HG02884 (cell line): ENCODE measurements around the gene UMAD1.

Source experiments
- ATAC-seq: cut with Tn5 transposase; IDR thresholded peaks from one replicate; pipeline ENCODE4 v1.9.1; 2021; ENCODE audit warnings: mild to moderate bottlenecking, moderate library complexity; ENCODE audit not compliant: unreplicated experiment

Gene UMAD1

DNA sequence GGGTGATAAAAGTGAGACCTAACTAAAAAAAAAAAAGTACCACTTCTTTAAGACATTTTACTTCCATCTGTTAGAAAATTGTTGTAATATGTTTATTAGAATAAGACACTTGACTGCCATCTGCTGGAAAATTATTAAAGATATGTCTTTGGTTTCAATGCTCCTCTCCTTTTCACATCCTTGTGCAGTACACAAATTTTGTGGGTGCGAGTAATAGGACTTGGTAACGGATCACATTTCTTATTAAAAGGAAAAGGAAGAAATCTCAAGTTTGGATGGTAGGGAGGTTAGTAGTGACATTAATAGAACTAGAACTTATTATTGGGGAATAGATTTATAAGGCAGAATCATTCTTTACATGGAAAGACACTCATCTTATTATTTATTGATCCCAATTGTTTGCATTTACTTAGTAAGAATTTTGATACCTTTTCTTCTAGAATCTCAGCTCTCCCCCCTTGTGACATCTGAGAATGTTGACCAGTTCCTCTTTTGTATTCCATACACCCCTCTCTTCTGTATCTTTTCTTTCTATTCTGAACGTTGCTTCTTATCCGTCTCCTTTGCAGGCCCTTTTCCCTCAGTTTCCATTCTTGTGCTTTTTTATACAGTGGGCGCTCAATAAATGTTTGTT, 120.9 kb downstream of the UMAD1 start:
- ATAC-seq: no peak

DNA sequence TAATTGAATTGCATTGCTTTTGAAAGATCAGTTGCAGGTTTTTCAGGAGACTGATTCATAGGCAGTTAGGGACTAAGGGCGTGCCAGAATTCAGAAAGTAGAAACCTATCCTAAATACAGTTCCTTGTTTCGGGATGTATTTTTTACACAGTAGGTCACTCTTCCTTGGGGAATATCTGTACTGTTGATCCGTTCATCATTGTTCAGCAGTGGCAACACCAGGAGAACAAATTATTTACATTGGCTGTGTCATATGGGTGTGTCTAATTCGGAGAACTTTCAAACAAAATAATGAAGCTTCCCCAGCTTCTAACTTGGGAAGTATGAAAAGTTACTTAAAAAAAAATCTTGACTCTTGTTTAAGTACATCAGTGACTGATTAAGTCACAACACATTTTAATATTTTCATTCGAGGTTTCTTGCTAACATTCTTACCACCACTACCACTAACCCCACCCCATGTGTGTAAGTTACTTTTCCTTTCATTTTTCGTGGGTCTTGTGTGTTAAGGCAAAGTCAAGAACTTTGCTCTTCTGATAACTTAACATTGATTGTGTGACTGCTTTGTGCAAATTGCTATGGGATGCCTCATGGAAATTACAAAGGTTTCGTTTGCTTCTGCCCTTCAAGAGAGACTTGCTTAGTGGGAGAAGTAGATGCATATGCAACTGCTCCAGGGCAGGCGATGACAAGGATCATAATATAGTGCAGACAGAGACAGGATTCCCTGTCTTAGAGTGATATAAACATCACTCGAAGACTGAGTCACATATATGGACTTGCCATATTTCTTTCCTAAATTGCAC, 121.6 kb downstream of the UMAD1 start:
- ATAC-seq: peak; percentile 48

DNA sequence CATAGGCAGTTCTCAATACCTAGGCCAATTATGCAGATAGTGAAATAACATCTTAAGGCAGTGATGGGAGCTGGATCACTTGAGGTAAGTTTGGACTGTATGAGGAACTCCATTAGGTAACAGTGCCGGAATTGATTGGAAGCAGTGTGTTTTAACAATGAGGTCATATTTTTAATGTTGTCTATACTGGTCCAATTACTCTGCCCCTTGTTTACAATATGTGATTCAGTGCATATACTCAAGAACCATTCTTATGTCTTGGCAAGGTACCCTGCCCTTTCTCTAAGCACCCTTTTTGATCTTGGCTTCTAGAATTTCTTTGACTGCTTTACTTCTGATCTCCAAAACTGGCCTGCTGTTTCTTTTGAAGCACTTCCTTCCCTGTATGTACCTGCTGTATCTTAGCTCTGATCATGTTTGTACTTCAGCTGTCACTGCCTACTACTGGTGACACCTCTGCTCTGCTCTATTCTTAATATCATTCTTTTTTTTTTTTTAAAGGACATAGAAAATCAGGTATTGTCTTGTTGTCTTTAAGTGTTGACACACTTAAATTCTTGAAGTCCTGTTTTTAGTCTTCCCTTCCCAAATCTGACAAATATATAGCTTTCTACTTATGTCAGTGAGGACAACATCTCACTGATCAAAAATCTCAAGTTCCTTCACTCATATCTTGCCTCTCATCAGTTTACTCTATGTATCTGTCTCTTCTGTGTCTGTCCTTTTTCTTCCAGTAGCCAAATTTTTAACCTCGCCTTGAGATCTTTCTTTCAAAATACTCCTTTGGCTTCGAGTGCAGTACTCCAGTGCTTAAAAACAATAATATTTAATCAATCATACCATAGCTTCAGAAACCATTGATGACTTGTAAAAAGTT, 124.2 kb downstream of the UMAD1 start:
- no peak for ATAC-seq

DNA sequence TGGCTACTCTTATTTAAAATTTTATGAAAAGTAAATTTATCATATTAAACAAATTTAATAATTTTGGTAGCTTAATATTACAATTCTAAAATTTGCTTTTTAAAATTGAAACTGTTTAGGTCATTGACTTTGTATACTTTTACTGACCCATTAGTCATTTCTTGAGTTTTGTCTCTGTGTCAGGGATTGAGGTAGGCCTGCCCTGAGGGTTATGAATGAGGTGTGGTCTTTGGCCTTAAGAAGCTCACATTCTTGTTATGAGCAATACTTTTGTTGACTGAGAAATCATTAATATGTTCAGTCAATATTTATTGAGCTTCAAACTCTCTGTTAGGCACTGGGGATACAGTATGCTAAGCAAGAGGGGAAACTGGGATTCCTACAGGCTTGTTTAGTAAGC, 124.9 kb downstream of the UMAD1 start:
- ATAC-seq: peak; percentile 66

DNA sequence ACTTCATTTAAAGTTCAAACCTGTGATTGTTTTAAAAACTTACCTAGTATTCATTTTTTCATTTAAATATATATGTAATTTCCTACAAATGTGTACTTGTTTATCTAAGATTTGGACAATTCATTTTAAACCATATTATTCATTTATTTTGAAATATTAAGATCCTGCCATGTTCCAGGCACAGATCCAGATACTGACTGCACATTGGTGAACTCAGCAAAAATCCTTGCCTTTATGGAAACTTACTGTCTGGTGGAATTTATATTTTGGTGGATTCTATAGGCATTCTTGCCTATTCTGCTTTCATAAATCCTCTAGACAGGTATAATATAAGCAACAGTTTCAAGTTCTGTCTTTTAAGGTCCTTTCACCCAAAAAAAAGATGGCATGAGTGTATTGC, 126.1 kb downstream of the UMAD1 start:
- ATAC-seq: no peak

DNA sequence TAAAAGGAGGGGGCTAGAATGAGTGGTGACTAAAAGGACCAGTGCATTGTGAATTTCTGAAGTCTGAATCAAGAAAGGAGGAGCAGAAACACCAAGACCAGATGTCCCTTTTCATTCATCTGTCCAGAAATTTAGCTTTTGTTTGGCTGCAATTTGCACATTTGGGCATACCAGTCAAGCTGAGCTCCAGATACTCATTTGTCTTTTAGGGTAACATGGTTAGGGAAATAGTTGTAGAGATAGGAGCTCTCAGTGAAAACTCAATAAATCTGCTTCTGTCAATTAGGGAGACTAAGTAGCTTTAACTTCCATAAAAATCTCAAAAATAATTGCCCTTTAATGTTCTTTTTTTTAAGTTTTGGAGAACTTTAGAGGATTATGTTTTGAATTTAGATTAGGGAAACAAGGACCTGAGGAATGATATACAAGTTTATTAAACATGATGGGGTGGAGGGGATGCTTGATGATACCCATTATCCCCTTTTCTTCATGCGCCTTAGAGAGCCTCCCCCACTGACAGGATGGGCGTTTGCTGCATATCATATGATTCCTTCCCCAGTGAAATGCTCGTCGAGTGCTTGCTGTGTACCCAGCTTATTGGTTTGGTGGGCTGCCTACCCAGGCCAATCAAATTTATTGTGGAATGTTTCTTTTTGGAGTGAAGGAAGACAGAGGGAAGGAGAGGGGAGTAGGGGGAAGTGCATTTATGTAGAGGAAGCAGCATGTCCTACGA, 128.6 kb downstream of the UMAD1 start:
- ATAC-seq: no peak

DNA sequence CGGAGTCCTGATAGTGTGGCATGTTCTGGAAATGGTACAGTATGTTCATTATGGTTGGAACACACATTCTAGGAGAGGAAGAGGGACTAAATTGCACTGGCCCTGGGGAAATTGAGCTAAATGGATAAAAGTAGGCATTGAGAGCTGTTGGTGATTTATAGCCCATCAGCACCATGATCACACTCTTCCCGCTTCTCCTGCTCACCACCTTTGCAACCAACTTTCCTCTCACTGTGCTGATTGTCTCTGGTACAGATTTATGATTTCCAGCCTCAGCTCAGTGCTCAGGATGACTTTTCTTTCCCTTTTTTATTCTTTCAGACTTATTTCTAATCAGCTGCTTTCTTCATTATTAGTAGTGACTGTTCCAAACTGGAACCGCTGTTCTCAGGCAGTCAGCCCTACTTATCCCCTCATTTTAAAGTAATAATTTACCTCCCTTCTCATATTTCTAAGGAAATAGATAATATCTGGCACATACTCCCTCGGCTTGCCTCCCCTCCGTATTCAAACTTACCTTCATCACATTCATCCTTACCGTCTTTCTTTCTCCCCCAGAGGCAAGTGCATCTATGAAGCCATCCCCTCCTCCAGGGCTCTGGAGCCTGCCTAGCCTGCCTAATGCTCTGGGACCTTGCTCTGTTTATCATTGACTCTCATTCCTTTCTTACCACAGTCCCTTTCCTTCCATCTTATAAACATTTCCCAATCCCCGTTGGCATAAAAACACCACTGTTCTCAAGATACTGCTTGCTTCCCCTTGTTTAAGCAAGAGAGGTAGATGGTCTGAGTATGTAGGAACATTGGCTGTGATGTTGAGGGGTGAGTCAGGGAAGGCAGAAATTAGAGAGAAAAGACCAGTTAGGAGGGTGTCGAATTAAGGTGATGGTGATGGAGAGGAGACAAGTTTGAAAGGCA, 129.4 kb downstream of the UMAD1 start:
- ATAC-seq: no peak

DNA sequence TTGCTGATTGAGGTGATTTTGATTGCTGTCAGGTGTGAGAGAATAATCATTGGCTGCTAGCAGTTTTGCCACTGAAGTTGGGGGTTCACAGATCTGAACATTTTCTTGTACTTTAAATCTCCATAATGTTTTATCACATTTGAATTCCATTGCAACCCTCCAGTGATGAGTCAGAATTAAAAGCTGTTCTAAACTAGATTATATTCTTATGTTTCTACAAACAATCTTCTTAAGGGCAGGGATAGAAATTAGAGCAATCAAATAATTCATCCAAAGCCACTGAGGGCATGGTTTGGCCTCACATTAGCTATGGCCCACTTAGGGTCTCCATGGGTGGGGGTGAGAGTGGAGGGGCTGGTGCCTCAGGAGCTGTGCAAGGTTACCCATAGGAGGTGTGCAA, 130.9 kb downstream of the UMAD1 start:
- no peak for ATAC-seq

DNA sequence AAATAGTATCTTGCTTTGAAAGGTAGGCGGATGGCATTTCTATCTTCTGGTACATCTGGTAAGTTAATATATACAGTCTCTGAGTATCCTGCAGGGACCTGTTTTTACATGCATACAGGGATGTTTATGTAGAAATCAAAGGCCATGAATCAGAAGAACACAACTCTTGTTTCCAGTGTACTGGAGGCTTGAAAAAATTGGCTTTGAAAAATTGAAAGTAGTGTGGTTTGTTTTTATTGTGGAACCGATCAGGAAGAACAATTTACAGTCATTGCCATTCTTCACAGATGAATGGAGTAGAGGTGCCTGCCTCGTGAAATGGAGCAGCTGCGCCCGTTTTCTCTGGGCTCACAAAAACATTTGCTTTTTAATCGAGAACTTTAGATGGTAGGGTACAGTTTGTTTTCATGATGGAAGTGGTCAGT, 131.9 kb downstream of the UMAD1 start:
- ATAC-seq: peak; percentile 60

DNA sequence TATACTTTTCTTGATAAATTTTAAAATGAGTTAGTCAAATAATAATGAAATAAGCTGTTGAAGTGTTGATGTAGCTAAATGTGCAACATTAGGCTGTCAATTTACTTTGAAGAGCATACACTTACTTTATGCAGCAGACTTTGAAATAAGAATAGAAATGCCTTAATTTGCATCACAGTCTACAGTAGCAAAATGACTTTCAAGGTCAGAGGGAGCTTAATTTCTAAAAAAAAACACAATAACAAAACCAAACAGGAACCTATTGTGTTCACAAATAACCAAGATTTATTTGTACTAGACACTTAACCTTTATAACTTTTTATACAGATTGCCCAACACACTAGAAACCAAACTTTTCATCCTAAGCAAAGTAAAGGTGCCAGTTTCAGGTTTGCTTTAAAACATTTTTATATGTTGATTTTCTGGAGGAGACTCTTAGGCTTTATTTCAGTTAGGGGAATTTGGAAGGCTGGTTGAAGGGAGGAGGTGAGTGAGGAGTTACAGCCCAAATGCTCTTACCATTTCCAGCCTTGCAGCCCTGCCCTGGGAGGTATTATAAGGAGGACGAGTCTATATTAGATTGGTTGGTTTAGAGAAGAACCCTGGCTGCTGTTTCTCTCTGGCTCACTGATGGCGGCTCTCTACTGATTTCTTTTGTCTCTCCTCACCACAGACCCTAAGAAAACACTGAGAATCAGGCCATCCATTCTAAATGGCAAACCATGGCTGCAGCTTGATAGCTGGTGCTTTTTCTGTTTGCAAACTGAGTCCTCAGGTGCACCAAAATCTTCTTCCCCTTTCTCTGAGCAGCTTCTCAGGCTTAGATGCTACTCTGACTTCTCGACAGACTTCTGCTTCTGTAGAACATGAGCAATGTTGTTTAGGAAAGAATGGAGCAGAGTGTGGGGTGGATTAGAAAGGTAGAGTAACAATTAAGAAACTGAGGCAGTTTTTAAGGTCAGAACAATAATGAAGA, 133.1 kb downstream of the UMAD1 start:
- ATAC-seq: peak; percentile 61

DNA sequence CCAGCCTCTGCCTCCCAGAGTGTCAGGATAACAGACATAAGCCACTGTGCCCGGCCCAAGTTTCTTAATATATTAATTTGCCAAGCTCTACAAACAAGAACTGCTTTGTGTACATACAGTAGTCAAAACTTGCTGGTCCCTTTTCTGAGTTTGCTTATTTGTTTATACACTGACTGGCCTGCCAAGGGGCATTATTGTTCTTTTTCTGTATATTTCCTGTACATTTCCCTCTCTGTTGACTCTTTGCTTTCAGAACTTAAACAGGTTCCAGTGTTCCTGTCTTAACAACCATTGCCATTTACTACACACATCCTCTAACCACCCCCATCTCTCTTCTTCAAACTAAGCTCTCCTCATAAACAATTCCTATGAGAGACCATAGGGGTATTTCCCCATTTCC, 139.3 kb downstream of the UMAD1 start:
- no peak for ATAC-seq

DNA sequence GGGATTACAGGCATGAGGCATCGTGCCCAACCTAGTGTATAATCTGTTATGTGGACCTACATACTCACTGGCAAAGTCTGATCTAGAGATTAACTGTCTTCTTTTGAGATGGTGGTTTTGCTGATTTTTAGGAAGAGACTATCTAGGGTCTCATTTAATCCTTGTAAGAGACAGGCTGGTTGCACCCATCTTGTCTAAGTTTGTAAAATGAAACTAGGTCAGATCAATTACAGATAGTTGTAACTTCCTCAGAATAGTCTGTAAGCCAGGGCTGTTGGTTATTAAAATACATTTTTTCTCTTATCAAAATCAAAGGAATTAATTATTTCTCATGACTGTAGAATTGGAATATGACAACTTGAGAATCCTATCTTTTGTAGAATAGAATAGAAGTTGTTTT, 142.4 kb downstream of the UMAD1 start:
- no peak for ATAC-seq

DNA sequence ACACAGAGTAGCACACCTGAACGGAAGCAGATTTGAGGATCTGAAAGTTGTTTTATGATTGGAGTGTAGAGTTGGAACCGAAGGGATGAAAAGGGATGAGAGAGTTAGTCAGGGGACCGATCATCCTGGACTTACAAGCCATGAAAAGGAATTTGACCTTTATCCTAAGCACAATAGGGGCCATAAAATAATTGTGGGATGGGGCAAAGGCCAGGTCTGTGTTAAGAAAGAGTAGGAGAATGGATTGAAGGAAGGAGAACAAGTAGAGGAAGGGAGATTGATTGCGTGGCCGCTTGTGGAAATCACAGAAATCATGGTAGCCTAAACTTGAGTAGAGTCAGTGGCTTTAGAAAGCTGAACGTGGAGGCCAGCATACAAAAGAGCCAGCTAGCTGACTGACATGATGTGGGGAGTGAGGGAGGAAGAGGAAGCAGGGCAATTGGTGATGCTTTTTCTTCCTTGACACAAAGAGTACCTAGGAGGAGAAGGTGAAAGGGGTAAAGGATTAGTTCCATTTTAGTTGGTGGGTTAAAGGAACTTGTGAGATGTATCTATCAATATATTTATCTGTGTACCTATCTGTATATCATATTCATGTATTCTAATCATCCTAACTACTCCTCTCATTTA, 144.9 kb downstream of the UMAD1 start:
- no peak for ATAC-seq

DNA sequence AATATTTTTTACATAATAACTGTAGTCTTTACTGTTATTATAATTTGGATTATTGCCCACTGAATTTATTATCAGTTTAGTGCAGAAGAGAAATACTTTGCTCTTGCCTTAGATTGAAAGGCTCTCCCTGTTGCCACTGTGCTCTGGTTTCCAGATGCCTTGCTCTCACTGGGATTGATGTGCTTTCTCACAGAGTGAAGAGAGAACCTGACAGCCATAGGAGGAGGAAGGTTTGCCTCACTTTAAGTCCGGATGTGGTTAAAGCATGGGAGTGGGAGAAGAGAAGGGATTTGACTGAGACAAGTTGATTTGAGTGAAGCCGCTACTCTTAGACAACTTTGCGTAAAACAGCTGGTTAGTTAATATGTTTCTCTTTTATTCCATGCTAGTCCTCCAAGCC, 146.0 kb downstream of the UMAD1 start:
- ATAC-seq: no peak

DNA sequence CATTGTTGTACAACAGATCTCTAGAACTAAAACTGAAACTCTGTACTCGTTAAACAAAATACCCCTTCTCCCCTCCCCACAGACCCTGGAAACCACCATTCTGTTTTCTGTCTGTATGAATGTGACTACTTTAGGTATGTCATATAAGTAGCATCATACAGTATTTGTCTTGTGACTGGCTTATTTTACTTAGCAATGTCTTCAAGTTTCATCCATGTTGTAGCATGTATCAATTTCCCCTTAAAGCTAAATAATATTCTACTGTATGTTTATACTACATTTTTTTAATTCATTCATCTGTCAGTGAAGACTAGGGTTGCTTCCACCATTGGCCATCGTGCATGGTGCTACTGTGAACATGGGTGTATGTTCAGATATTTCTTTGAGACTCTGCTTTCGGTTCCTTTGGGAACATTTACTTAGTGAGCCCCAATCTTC, 149.0 kb downstream of the UMAD1 start:
- ATAC-seq: peak; percentile 97

DNA sequence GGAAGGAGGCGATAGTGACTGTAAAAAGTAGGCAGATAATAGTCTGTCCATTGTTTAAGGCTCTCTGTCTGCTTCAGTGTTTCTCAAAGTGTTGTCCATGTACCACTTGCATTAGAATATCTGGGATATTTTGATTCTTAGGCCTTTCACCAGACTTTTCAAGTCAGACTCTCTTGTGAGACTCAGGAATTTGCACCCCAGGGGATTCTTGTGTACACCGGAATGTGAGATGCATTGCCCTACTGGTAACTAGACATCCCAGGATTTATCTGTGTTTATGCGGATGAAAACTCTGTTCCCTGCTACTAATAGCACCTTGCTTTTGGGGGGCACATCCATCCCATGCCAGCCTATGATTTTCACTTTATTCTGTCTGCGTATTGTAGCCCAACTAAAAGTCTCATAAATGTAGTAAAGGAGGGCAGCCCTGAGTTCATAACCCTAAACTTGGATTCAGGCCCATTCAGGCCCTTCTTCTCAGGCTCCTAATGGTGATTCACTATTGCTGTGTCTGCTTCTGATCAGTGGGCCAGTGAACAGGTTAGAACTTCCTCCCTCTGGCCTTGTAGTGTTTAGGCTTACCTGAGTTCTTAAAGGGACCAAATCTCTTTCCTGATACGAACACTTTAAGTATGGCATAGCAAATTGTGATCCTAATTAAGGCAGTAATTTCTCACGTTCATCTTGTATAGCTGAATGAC, 149.6 kb downstream of the UMAD1 start:
- ATAC-seq: no peak

DNA sequence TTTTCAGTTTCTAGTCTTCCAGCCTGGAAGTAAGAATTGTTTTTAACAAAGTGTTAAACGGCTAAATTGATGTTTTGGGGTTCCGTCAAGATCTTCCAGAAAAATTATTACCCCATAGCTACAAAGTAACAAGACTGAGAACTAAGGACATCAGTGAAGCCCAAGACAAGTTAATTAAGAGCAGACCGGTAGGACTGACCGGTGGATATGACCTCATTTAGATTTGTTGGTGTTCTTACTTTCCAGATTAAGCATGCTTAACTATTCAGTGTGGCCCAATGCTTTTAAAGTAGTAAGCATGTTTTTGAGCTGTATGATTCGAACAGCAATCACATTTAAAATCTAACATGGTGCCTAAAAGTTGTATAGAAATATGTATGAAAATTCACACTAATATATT, 151.0 kb downstream of the UMAD1 start:
- ATAC-seq: no peak

DNA sequence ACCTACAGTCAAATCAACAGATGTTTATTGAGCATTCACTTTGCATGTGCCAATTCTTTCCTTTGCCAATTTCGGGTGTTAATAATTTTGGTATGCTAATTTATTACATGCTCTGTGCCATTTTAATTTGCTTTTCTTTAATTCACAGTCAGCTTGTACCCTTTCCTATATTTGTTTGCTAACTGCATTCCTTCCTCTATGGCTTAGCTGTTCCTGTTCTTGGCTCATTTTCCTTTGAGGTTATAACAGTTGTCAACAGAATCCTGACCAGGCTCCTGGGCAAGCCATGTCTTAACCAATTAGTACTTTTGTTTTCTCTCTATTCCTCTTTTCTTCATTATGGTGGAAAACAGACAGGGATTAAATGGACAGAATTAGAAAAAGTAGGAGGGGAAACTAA, 151.5 kb downstream of the UMAD1 start:
- ATAC-seq: no peak
